Bone marrow (tissue), 2 donors: ENCODE measurements around the gene STX16.

ENCODE experiments used
- DNase-seq, 2 donors: peaks; one replicate each; lab custom pipeline; 2025; lab: John Stamatoyannopoulos, UW

Gene STX16

DNA sequence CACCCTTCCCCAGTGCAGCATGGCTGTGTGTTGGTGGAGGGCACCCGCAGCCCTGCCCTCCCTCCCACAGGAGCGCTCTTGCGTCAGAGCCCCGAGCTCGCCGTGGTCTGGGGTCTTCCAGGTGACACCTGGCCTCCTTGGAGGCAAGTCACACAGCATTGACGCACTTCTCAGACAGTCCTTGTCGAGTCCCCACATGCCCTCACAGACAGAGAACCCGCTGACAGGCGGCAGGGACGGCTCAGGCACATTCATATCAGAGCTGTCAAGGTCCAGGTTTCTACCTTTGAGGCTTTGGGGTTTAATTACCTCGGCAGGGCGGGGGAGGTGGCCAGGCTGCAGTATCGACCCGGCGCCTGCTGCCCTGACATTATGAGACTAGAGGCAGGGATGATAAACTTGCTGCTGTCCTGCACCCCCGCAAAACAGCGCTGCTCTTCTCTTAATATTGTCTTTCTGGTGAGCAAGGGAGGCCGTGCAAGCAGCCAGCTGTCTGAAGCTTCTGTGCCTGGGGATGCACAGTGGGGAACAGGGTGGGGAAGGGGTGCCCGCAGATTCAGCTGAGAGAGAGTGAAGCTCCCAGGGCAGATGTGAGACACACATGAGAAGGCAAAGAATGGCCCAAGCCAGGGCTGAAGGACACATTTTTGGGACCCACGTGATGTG, 46.3 kb downstream of the STX16 start:
- no peak for DNase-seq

DNA sequence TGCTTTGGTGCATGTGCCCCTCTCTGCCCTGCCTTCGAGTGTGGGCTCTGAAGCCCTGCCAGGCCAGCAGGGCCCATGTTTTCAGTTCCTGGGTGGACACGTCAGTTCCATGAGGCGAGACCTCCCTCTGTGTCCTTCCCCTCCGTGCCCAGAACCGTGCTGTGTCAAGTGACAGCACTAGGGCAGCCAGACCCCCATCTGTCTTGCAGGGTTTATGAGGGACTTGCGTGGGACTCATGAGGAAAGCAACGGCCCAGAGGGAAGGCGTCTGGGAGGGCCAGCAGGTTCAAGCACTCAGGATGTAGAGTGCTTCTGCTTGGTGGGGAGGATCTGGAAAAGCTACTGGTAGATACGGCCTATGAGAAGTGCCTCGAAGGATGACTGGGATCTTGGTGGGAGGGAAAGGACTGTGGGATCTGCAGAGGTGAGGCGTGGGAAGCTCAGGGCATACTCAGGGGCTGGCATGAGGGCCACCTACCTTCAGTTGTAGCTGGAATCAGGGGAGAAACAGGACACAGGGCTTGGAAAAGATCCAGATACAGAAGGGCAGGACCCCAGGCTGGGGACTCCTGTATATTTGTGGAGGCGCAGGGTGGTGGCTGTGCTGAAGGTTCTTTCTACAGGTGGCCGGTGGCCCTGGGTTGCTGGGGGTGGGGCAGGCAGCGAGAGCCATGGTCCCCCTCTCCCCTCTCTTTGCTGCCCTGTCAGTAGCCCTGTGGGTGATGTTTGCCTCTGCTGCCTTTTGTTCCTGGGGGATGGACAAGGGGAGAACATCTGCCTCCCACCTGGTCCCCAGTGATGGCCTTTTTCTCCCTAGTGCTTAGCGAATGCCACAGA, 47.0 kb downstream of the STX16 start:
- no peak for DNase-seq

DNA sequence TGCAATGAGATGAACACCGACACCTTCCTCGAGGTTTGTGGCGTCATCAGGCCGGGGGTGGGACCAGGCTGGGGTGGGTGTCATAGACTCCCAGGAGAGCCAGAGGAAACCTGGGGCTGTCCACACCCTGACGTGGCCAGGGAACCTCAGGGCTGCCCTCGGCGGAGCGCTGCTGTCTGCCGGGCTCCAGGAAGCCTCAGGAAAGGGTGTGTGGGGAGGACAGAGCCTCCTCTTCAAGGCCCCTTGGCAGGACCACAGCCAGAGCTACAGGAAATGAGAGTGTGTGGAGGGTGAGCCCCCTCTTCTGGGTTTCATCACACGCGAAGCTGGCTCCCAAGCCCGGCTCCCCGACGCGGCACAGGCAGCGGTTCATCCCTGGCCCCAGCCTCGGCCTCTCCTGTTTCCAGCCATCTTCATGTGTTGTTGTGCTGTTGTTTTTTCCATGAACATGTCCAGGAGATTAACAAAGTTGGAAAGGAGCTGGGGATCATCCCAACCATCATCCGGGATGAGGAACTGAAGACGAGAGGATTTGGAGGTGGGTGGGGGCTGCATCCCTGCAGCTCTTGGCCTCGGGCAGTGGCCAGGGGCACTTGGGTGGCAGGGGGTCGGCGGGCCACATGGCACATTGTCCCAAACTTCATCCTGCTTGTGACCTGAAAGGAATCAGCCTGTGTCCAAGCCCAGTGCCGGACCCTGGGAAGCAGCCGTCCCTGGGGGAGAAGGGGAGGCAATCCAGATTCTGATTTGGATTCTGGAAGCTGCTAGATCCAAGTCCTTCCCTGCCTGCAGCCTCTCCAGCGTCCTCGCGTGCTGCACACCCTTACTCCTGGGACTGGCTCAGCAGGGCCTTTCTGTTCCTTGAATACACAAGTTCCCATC, 47.9 kb downstream of the STX16 start:
- DNase-seq = no peak

DNA sequence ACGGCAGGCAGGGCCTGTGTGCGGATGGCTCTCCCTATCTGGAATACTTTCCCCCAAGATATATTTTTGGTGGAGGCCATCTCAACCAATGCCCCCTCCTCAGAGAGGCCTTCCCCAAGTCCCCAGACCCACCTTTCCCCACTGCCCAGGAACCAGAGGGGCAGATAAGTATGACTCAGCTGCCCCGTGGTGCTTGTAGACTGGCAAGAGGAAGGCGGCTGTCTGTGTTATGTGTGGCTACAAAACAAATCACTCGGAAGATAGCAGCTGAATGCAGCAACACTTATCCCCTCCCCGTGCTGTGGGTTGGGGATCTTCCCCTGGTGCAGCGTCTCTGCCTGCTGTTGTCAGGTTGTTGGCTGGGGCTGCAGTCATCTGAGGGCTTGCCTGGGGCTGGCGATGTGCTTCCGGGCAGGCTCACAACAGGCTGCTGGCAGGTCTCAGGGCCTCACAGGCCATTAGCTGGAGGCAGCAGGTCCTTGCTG, 48.6 kb downstream of the STX16 start:
- no peak for DNase-seq

DNA sequence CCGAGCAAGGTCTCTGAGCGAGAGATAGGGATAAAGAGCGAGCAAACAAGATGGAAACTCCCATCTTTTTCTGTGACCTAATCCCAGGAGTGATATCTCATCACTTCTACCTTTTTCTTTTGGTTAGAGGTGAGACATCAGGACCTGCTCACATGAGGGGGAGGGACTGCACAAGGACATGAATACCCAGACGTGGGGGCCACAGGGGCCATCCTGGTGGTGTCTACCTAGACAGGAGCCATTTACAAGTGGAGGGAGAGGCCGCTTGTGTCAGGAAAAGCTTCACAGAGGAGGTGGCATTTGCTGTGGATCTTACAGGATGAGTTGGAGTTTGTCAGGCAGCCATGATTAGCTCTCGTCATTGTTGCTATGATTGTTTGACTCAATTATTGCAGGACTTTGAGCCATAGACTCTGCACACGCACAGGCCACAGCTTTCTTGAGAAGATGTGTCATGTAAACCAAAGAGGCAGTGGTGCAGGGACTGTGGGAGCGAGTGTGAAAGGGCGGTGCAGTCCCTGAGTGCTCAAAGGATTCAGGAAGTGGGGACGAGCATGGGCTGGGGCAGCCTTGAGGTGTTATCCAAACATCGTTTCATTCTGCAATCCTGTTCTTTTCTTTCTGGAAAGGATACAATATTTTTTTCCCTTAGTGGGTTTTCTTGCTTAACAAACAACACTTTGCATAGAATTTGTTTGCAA, 49.2 kb downstream of the STX16 start:
- no peak for DNase-seq

DNA sequence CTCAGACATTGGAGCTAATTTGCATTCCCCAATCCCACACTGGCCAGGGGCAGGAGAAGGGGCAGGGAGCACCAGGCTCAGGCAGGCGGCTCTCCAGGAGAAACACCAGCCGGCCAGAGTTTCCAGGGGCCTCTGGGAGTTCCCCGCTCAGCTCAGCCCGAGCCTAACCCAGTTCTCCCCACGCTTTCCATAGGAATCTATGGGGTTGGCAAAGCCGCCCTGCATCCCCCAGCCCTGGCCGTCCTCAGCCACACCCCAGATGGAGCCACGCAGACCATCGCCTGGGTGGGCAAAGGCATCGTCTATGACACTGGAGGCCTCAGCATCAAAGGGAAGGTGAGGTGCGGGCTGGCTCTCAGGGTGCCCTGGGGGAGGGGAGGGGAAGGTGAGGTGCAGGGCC, 49.7 kb downstream of the STX16 start:
- DNase-seq = no peak

DNA sequence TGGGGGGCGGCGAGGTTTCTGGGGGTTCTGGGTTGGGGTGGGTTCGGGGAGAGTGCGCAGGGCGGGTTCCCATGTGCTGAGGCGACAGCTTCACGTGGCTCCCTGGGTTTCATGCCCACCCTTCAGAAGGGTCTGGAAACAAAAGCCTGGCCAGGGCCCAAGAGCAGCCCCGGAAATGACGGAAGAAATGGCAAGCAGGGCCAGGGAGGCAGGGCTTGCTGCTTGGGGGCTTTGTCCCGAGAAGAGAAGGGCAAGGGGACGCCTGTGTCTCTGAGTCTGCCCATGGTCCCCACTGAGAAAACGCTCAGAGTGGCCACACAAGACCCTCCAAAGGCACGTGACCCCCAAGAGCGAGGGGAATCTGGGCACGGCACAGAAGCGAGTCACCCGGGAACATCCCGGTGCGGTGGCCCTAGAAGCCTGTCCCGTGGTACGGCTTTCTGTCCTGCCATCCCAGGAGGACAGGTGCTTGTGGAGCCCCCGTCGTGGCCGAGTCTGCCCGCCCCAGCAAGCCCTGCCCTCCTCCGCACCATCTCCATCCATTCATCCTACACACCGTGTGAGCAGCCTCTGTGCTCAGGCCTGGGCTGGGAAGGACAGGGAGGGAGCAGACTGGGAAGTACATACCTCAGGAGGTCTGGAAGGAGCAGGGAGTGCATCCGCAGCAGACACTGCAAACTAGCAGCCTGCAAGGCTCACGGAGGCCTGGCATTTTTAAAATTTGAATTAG, 50.5 kb downstream of the STX16 start:
- no peak for DNase-seq

DNA sequence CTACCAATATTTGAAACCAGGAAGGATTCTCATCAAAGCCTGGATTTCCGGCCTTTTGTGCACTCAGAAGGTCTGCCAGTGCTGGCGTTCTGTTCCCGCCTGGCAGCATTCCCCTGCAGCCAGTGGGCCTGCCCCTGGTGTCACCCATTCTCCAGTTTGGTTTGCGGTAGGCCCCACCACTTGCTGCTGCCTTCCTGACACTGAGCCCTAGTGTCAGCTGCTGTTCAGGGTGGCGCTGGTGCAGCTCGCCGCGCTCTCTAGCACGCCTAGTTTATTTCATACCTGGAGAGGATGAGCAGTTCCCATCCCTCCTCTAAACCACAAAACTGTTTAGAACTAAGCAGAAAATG, 51.1 kb downstream of the STX16 start:
- no peak for DNase-seq

DNA sequence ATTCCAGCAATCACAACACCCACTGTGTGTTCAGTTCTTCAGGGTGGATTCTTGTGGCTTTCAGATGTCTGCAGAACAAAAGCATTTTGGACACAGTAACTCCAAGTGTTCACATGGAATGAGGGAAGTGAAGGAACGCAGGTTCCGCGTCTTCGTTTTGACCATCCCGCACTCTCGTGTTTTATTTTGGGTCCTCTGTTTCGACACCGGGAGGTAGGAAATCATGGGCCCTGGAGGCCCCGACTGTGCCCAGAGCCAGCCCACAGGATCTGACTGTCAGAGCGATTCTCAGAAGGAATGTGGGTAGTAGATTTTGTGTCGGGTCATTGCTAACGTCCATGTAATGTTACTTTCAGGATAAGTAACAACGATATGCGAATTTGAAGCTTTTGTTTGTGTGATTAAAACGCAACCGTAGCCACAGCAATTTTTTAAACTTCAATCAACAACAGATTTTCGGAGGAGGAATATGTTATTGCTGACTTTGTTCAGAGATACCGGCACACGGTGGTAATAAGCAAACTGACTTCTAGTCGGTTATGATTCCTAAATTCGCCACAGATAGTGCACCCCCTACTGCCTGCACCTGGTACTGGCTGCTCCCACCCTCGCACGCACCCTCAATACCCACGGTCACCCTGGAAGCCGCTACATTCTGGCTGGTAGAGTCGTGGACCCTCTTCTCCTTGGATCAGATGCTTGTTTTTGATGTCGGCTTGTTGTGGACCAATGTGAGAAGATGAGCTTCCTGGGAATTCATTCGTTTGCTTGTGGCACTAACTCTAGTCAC, 52.0 kb downstream of the STX16 start:
- DNase-seq = no peak

DNA sequence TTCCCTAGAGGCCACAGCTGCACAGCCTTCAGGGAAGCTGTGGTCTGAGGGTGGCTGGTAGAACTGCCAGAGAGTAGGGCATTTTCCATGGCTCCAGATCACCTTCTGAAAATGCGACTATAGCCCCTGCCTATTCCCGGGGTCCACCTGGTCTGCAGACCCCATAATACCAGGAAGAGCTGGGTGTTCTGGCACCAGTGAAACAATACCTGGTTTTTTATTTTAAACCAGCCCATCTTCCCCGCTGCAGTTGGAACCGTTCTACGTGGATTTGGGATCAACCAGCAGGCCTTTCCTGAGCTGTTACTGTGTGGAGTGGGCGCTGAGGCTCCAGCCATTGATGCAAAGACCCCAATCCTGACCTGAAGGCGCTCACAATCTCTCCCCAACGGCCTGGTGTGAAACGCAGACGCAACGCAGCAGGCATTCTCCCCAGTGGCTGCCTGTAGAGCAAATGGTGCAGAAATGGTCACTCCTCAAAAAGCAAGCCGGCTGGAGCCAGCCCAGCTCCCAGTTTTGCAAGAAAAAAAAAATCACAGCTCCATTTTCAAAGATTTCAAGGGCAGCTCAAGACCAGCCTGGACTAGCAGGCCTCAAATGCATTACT, 52.8 kb downstream of the STX16 start:
- no peak for DNase-seq

DNA sequence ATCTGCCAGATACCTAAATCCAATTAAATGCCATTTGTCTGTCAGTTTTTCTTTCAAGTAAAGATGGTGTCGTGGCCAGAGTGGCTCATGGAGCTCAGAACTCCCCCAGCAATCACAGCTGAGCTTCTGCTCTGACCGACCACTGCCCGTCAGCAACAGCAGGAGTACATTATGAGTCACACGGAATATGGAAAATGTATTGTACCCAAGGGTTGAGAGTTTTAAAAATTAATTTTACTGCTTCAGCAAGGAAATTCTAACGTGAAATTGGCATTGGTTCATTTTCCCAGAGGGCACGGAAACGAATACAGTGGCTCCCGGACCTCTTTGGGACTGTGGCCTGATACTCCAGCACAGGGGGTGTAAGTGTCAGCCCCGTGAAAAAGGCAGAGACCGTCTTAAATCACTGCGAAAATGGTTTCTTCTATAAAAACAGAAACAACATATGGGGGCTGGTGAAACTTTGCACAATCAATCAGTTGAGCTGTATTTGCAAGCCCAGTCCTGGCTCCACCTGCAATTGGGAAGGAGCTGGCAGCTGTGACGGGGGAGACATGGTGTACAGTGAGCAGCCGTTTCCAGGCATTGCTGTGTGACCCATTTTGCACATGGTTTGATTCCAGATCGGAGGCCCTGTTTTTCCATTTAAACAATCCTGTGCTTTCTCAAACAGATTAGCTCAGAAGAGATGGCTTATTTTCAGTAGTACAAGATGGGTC, 54.3 kb downstream of the STX16 start:
- DNase-seq = no peak

DNA sequence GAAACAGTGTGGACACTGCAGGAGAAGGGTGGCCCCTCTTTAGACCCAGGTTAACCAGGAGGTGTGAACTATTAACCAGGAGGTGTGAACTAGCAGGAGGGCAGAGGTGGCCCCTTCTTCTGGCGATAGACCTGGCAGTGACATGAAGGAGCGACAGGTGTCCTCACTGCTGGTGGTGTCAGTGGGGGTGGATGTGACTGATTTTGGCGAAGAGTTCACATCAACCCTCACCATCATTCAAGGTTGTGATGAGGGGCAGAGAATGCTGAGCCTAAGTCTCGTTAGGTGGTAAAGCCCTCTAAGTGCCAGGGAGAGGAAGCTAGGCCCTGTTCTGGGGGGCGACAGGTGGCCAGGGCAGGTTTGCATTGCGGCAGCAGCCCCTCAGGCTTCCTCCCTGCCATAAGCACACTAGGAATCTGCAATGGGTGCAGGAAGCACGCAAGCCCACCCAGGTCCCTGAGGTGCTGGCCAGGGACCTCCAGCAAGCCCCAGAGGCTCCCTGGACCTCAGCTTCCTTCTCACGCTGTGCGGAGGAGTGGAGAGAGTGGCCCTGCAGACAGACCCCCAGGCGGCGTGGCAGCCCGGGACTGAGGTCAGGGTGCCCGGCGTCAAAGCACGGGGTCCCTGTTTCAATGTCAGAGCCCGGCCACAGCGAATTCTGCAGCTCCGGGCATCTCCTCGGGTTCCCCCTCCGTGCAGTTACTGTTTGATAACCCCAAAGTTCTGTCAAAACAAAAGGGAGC, 55.2 kb downstream of the STX16 start:
- no peak for DNase-seq

DNA sequence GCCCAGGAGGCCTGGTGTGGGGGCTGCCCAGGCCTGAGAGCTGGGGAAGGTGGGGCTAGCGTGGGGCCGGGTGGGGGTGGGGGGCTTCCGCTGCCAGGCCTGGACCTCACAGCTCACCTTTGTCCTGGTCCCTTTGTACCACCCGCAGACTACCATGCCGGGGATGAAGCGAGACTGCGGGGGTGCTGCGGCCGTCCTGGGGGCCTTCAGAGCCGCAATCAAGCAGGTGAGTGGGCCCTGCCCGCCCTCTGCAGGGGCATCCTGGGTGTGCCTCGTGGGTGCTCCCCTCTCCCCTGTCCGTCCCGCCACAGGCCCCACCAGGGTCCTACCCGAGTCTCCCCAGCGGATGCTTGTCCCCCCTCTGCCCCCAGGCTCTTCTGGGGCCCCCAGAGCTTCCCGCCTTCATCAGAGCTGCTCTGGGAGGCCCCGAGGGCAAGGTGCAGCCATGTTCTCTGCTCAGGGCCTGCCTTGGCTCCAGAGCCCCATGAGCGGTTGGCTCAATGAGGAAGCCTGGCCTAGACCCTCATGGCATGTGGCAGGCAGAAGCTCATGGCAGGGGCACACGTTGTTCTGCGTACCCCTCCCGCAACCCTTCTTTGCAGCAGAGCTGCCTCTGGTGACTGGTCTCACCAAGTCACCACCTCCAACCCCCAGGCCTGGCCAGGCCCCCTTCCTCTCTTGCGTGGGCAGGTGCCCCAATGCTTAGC, 56.0 kb downstream of the STX16 start:
- DNase-seq = no peak

DNA sequence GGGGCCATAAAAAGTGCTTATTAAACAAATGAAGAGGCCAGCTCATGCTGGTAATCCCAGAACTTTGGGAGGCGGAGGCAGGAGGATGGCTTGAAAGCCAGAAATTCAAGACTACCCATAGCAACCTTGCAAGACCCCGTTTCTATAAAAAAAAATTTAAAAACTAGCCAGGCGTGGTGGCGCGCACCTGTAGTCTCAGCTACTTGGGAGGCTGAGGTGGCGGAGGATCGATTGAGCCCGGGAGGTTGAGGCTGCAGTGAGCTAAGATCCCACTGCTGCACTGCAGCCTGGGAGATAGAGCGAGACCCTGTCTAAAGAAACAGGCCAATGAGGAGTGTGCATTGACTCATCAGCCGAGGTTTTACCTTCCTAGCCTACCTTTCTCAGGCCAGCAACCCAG, 56.7 kb downstream of the STX16 start:
- no peak for DNase-seq

DNA sequence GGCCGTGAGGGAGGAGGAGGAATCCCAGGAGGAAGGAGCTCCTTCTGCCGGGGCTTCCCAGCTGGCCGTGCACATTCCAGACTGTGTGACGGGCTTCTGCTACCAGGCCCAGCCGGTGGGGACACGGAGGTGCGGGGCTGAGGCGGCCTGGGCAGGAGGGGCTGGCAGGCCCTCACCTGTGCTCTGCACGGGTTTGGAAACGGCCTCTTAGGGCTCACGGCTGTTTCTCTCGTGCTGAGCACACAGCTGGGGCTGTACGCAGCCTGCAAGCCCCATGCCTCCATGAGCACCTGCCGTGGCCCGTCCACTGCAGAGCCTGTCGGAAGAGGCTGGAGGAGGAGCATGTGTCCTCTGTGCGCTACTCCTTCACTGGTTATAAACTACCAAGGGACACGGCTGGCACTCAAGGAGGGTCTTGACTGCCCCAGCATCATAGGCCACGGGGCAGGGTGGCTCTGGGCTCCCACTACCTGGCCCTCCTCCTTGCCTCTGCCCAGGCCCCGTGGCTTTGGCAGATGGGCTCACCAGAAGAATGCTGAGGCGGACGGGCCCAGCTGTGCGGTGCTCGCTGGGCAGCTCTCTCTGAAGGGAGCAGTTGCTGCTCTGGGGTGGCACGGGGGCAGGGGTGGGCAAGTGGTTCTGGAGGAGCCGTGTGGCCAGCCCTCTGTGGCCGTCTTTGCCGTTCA, 57.3 kb downstream of the STX16 start:
- DNase-seq = no peak

DNA sequence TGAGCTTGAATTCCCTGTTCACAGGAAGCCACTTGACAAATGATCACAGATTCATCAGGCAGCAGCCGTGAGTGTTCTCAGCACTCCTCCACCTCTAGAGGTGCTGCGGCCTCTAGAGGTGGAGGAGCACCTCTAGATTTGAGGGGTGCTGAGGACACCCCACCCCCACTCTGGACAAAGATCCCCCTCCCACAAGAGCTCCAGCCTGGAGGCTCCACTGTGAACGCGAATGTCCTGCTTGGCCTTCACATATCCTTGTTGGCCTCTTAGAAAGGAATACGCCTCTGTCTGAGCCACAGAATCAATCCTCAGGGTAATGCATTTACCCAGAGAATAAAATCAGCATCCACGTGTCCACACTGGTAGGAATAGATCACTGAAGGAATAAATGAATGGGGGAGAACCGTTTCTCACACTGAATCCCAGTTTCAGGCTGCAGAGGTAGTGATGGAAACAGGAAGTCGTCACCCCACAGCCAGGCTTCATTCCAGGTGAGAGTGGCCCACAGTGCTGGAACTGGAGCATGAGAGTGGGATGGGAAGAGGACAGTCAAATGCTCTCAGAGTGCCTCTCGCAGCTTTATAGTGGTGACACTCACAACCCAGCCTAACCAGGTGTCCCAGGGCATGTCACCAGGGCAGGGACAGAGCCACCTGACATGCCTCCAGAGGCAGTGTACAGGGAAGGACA, 58.1 kb downstream of the STX16 start:
- no peak for DNase-seq

DNA sequence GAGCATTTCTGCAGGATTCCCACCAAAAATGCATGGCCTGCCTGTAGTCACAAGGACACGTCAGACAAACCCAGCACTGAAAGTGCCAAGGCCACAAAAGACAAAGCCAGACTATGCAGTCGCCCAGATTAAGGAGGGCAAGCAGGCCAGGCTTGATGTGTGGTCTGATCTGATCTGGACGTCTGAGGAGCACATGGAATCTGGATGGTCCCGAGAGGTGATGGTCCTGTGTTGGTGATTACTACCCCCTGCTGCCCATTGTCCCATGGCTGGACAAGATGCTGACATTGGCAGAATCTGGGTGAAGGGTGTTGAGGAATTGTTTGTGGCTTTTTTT, 58.6 kb downstream of the STX16 start:
- DNase-seq = no peak
